KG1 (cell line): Measurements from ENCODE around the gene NCOA7.
A peak's percentile ranks its signal among the peaks of the same experiment; 100 is the strongest.
"Not testable (repeated sequence)": the region's sequence is repeated elsewhere in the genome, so short reads cannot be mapped to it uniquely, and the experiment has no call there.

ENCODE experiments used
- DNase-seq: peaks from one replicate; lab custom pipeline; 2025; lab: John Stamatoyannopoulos, UW

The NCOA7 gene

DNA sequence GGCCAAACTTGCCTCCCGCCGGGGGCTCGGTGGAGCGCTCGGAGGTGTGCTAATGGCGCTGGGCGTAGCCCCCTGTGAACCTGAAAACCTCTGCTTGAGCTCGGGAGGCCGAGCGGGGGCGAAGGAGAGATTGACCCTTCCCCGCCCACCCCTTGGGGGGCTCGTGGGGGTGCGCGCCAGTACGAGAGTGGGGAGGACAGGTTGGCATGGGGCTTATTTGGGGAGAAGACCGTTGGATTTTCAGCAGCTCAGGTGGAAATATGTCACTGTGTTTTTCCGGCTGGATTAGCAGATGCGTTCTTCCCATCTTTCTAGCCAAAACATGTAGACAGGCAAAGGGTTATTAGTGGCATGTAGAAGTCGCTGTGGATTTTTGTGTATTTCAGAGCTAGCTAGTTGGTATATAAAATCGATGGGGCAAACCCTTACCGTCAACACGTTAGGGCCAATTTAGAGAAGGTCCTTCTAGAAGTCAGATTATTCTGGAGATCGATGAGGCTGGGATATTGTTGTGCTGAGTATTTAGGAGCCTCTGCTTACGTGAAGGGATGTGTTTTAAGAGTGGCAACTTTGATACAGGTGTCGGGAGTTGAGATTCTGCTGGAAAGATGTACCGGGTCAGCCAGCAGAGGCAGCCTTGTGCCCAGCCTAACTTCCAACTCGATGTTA, 525 bp downstream of the NCOA7 start:
- DNase-seq, result no peak

- no peak for DNase-seq
Measured at GRCh38 chr6:125791820-125792165, 1.0 kb downstream of the NCOA7 start.

GRCh38 chr6:125792172-125792571, 1.4 kb downstream of the NCOA7 start:
- no peak for DNase-seq

DNA sequence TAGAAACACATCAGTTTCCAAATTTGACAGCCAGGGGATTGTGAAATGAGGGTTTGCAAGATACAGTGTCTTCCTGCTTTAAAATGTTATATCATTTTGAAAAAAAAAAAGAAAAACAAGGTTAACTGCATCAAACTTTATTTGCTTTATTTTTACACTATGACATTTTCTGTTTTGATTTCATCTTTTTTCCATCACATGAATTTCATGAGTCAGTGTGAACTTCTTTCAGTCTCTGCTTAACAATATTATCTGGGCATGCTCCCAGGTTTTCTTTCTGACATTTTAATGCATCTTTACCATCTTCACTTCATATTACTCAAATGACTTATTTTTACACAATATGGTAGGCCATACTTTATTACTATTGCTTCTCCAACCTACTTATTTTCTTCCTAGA, 1.9 kb downstream of the NCOA7 start:
- no peak for DNase-seq

GRCh38 chr6:125793280-125793679, 2.5 kb downstream of the NCOA7 start:
- no peak for DNase-seq

DNA sequence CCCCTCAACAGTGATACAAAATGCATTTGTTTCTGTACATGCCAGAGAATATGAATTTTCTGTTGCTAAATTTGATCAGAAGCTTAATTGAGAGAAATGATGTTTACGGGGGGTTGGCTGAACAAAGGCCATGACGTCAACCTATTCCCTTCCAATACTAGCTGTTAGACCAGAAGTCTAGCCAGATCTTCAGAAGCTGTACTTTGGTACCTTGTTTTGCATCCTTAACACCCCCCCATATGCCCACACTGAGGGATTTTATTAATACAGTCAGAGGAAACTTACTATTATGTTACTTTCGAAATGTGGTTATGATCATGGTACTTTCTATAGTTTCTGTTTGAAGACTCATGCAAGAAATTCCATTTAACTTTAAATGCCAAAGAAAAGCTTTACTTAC, 3.1 kb downstream of the NCOA7 start:
- no peak for DNase-seq

GRCh38 chr6:125794342-125795137, 3.8 kb downstream of the NCOA7 start:
- DNase-seq, result no peak

DNA sequence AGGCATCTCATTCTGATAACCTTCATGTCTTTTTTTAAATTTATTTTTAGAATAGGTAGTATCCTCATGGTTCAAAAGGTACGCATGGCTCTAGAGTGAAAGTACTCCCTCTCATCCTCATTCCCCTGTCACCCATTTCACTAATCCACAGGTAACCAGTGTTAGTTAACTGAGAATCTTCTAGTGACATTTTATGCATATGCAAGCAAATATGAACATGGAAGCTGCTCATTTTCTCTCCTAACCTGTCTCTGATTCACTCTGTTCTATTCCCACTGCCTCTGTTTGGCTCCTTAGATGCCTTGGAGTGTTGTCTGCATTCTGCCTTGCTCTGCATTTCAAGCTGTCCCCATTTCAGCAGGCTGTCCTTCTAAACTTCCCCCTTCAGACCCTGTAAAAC, 4.5 kb downstream of the NCOA7 start:
- DNase-seq, result no peak

DNA sequence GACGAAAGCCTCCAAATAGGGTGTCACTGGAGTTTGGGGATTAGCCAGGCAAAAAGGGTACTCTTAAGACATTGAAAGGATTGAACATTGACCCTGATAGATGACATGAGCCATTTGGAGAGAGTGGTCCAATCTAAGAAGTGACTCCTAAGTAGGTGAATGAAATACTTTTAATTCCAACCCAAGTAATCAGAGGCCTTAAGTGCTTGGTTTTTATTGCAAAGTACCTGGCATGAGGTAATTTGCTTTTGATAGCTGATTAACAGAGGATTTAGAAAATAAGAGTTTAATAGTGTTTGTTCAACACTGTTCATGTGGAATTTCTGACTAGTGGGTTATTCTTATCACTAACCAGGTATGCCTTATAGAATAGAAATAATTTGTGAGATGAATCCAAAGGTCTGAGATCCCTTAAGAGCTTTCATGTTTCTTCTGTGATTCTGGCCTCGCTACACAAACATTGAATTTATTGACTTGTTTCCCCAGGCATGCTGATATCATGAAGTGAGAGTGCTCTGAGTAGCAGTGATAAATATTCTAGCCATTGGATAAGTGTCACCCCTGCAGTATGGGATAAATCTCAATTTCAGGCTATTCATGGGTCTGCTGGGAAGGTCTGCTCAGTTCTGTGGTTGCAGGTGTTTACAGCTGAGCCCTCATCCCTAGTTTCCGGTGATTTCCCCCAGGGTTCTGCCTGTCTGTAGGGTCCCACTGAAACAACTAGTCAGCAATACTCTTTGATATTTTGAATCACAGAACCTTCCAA, 6.5 kb downstream of the NCOA7 start:
- DNase-seq, result no peak

DNA sequence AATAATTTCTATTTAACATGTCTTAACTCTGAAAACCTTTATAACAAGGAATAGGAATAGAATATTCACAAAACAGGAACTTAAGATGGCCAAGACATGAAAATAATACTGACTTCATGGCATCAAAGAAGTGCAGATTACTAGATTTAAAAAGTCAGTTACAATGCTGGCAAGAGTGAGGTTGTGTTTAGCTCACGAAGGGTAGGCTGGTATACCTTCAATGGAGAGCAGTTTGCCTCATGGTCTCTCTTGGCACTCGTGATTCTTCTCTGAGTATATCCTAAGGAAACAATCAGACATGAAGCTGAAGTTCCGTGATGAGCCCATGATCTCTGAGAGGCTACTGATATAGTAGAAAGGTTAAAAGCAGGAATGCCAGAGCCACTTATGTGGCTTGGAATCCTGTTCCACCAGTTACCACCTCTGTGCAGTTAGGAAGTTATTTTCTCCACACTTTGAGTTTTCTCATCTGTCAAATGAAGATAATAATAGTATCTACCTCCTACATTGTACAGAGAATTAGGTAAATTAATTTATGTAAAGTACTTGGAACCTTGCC, 7.2 kb downstream of the NCOA7 start:
- no peak for DNase-seq

- DNase-seq, result no peak
Measured at GRCh38 chr6:125798734-125799508, 8.2 kb downstream of the NCOA7 start.

- no peak for DNase-seq
Measured at GRCh38 chr6:125802383-125802782, 11.6 kb downstream of the NCOA7 start.

DNA sequence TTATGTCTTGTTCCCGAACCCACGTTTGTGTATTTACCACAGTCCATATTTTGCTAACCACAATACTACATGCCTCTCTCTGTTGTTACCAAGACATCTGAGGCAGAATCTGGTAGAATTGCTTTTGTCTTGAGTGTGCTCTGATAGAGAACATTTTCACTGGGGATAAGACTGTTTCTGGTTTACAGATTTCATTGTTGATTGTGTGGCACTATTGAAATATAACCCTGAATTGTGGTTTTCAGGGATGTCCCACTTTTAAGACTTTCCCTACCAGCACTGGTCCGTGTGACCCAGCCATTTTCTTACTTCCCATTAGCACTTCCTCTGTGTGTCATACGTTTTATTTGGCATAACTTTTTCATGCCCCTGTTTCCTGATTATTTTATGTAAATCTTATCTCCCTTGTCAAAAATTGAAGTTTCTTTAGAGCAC, 12.2 kb downstream of the NCOA7 start:
- DNase-seq, result peak; percentile 25

DNA sequence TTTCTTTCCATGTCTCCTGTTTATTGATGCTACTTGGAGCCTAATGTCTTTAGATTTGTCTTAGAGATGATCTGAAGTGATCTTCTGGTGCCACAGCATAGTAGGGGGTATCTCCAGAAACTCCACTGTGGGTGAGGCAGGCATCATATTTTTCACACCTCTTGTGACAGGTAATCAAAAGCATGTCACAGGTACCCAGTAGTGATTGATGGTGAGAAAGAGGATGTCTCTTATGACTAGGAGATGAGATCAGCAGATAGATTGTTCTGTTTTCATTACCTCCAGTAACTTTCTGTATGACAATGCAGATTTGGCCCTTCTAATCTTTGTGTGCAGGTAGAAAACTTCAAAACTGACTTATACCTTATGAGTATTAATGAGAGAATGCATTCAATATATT, 13.5 kb downstream of the NCOA7 start:
- no peak for DNase-seq

- DNase-seq, result not testable (repeated sequence)
Measured at GRCh38 chr6:125804866-125805425, 14.2 kb downstream of the NCOA7 start.

- no peak for DNase-seq
Measured at GRCh38 chr6:125806813-125807212, 16.1 kb downstream of the NCOA7 start.

DNA sequence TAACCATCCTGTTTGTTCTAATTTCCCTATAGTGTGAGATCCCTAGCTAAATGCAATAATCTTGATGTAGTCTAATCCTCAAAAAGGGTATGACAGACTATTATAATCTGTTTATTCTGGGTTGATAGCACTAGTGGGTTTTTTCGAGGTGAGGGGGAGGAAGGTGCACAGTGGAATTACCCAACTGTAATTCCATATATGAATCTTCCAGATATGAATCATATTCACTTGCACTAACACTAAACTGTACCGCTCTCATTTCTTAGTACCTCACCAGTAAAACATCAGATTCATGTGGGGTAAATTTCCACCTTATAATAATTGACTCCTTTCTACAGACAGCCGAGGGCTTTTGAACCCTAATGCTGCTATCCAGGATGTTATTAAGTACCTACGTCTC, 16.5 kb downstream of the NCOA7 start:
- DNase-seq, result no peak

- no peak for DNase-seq
Measured at GRCh38 chr6:125808060-125808459, 17.3 kb downstream of the NCOA7 start.

GRCh38 chr6:125808591-125808990, 17.8 kb downstream of the NCOA7 start:
- no peak for DNase-seq

DNA sequence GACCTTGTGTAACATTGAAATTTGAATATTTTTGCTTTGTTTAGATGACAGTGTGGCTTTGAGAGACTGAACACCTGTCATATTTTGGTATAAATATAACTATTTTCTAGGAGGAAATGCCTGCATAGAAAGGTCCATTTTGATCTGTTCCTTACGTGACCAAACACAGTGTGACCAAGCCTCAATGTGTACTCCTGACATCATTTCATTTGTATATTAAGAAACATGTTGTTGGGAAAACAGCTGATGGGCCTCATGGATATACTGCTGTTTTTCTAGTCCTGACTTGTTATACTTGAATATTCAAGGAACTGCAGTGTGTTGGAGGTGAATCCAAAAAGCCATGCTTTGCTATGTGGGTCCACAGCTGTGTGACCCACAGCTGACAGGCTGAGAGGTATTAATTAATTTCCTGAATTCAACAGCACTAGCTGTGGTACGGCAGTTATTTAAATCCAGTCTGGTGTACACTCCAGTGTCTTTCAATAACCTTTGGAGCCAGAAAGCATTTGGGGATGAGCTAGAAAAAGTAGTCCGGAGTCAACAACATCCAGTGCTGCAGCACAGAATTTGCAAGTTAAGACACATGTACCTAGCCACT, 18.9 kb downstream of the NCOA7 start:
- DNase-seq, result no peak

DNA sequence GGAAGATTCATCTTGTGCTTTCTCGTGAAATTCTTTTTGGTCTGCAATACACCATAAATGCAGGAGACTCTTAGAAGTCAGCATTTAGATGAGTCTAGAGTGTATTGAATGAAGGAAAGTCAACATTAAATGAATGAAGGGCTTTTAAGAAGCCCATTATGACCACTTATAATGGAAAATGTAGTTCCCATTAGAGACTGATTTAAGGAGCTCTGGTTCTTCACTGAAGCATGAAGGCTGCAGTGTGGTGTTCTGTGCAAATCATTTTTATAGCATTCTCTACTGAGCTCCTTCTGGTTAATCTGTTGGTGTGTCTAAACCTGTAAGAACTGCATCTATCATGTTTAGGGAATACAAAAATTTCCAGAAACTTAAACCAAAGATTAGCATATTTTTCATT, 19.7 kb downstream of the NCOA7 start:
- no peak for DNase-seq
